Kidney (tissue), 14 donors: ENCODE results near the gene LCN1. TPM values are rescaled to one million over a fixed set of nuclear protein-coding genes. Genes with fewer than 3 reads are reported as not detected.
A peak's percentile ranks its signal among the peaks of the same experiment; 100 is the strongest.

Experiments
- DNase-seq, 5 donors: peaks; one replicate each; pipeline ENCODE4 v3.0.0-alpha.2; 2013 to 2020
- FAIRE-seq: peaks from 2 replicates; lab custom pipeline; 2012; peaks lifted over from hg19 to GRCh38; lab: Jason Lieb, UNC
- H3K27ac ChIP-seq, 2 donors: one replicate each; pipeline ENCODE4 v1.7.0; 2013; ENCODE audit warnings: low read depth in 2 of 2, low read length in 2 of 2, inconsistent platforms in 1 of 2
- H3K27me3 ChIP-seq: one replicate; pipeline ENCODE4 v1.7.1; 2013; ENCODE audit warnings: low read length, inconsistent platforms; ENCODE audit not compliant: control insufficient read depth, insufficient read depth
- H3K36me3 ChIP-seq, 3 donors: one replicate each; pipeline versions ENCODE4 v1.7.0 to v1.7.1; 2013; ENCODE audit warnings: low read length in 3 of 3, control low read depth in 1 of 3, inconsistent platforms in 1 of 3; ENCODE audit not compliant: insufficient read depth in 3 of 3, control insufficient read depth in 2 of 3
- H3K4me1 ChIP-seq, 3 donors: one replicate each; pipeline versions ENCODE4 v1.7.0 to v1.7.1; 2013; ENCODE audit warnings: low read length in 3 of 3, inconsistent platforms in 1 of 3, low read depth in 1 of 3; ENCODE audit not compliant: control insufficient read depth in 2 of 3, insufficient read depth in 2 of 3
- H3K4me3 ChIP-seq, 3 donors: one replicate each; pipeline versions ENCODE4 v1.7.0 to v1.8.1; 2013; ENCODE audit warnings: low read length in 3 of 3, control low read depth in 1 of 3, inconsistent platforms in 1 of 3
- H3K9ac ChIP-seq, 3 donors: one replicate each; pipeline versions ENCODE4 v1.7.0 to v1.7.1; 2013; ENCODE audit warnings: low read length in 3 of 3, control low read depth in 1 of 3, inconsistent platforms in 1 of 3
- H3K9me3 ChIP-seq, 3 donors: one replicate each; pipeline versions ENCODE4 v1.7.0 to v1.7.1; 2013; ENCODE audit warnings: low read length in 3 of 3, control low read depth in 1 of 3, inconsistent platforms in 1 of 3; ENCODE audit not compliant: control insufficient read depth in 2 of 3, insufficient read depth in 1 of 3
- CTCF ChIP-seq: IDR thresholded peaks from 3 replicates; pipeline ENCODE4 v1.5.1; 2012; ENCODE audit warnings: mild to moderate bottlenecking, moderate library complexity, borderline replicate concordance; ENCODE audit not compliant: insufficient read depth; ENCODE audit errors: extremely low read depth
- intact Hi-C: fragments of 100-400 bp; cut with DNase I; formaldehyde crosslinking; loops from one replicate; pipeline ENCODE4 v1.11.1; 2022
- polyA plus RNA-seq: library from polyadenylated mRNA; stranded (reverse); fragments of 350-450 nt; fragmentation: Illumina TruSeq; extraction: RNeasy Lipid Tissue Mini Kit (QIAGEN cat#74804); gene quantifications from one replicate; pipeline ENCODE4 v1.2.3, GENCODE V29; 2014; ENCODE audit warnings: low read depth, low replicate concordance; ENCODE audit not compliant: insufficient read depth
- total RNA-seq: library from RNA; stranded (reverse); fragmentation: NEBNext Ultra II Directional; extraction: Animal tissue kit (Norgen Biotek cat#: 25700); gene quantifications from one replicate; pipeline ENCODE4 v1.2.1, GENCODE V29; 2021
- donor health status: control.
- donor health status: control.
- donor health status: control.
- donor health status: control.
- donor health status: control.
- donor health status: DM: yes; HTN: yes; CAD: no.
- donor health status: Normal renal cell carcinoma (clear cell type).

LCN1 gene
- total and polyA plus RNA-seq, 2 donors from 2014 or later, result not detected

- H3K27me3 ChIP-seq, result no peaks in the 10 kb centered on the region
- peak overlapping the region; percentile 33 to 61 for H3K27ac ChIP-seq
- H3K4me3 ChIP-seq, result peak overlapping the region in 2 of 3 donors; percentile 63 to 71
- peak overlapping the region in 1 of 3 donors; percentile 16 for H3K9ac ChIP-seq
- DNase-seq, result no peak
- peaks cover 0 to 3% (median 0%) of the 10 kb centered on the region in 3 donors for H3K36me3 ChIP-seq
- TF ChIP-seq CTCF, result no peak
- no peak for FAIRE-seq
- H3K4me1 ChIP-seq, result peaks cover 0 to 4% (median 0%) of the 10 kb centered on the region in 3 donors
- intact Hi-C loops, result no loop called here
- H3K9me3 ChIP-seq, result no peaks in the 10 kb centered on the region
Measured at GRCh38 chr9:135491764-135492163, 29.5 kb upstream of the LCN1 start.

GRCh38 chr9:135492886-135493669, 28.2 kb upstream of the LCN1 start:
- Histone ChIP-seq H3K4me3 (no peak overlapping the region), H3K27ac (no peak overlapping the region), H3K4me1 (peaks cover 0 to 4% (median 0%) of the 10 kb centered on the region in 3 donors), H3K9ac (no peak overlapping the region), H3K27me3 (no peaks in the 10 kb centered on the region), H3K9me3 (no peaks in the 10 kb centered on the region), H3K36me3 (peaks cover 0 to under 1% (median 0%) of the 10 kb centered on the region in 3 donors)
- TF ChIP-seq CTCF, result no peak
- FAIRE-seq (no peak), DNase-seq (peak in 1 of 5 donors; percentile 58)
- intact Hi-C loops, result no loop called here

GRCh38 chr9:135494791-135495559, 26.3 kb upstream of the LCN1 start:
- Histone ChIP-seq H3K9ac (no peak overlapping the region), H3K36me3 (no peaks in the 10 kb centered on the region), H3K27ac (no peak overlapping the region), H3K4me1 (peaks cover 0 to 3% (median 0%) of the 10 kb centered on the region in 3 donors), H3K9me3 (no peaks in the 10 kb centered on the region), H3K4me3 (no peak overlapping the region), H3K27me3 (no peaks in the 10 kb centered on the region)
- DNase-seq (peak in 1 of 5 donors; percentile 54), FAIRE-seq (no peak)
- intact Hi-C loops, result no loop called here
- no peak for TF ChIP-seq CTCF
